ENCODE results near the gene POMP.
A peak's percentile ranks its signal among the peaks of the same experiment; 100 is the strongest.
"Not testable (repeated sequence)": the region's sequence is repeated elsewhere in the genome, so short reads cannot be mapped to it uniquely, and the experiment has no call there.

The POMP gene

DNA sequence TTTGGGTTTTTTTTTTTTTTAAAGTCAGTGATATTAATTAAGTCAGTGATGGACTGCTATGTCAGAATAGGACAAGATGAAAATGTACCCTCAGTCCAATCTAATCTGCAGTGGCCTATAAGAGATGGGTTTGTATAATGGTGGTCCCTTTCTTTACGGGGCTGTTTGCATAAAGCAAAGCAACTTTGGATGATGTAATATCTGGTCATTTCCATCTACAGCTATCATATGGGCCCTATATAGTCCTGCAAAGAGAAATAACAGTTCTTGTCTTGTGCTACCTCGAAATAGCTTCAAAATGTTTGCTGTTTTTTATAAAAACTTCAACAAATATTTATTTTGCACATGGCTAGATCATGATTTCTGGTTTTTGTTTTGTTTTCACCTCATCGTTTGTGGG, 20.2 kb upstream of the POMP start:
- no peak for DNase-seq

DNA sequence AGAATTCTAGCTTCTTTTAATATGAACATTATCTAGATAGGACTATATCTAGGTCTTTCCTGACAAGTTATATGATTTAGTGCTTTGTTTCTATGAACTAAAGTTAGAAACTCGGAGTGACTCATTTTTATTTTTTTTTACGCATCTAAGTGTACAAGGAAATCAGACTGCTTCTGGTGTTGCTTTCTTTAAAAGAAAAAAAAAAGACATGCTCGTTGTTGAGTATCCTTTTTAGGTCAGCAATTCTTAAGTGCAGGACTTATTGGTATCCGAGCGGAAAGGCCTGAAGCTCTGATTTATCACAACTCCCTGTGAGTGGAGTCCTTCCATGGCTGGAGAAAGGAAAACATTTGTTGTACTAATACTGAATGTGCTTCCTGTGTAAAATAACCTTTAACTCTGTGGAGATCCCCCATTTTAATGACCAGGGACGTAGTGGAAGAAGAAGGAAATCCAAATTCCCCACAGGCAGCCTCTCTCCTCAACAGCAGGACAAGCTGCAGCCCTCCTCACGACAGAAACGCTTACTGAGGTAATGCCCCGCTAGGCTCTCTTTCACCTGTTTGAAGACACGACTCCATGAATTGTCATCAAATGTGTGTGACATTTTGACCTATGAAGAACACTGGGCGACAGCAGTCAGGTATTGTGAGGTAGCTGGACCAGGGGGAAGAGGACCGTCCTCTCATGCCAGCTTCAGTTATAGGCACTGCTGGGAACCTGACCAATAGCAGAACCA, 17.9 kb upstream of the POMP start:
- DNase-seq: no peak

GRCh38 chr13:28641600-28641926, 17.4 kb upstream of the POMP start:
- DNase-seq: no peak

GRCh38 chr13:28650284-28650683, 8.6 kb upstream of the POMP start:
- DNase-seq: no peak

GRCh38 chr13:28651810-28652401, 7.0 kb upstream of the POMP start:
- DNase-seq: no peak

GRCh38 chr13:28653111-28653510, 5.8 kb upstream of the POMP start:
- DNase-seq: no peak

DNA sequence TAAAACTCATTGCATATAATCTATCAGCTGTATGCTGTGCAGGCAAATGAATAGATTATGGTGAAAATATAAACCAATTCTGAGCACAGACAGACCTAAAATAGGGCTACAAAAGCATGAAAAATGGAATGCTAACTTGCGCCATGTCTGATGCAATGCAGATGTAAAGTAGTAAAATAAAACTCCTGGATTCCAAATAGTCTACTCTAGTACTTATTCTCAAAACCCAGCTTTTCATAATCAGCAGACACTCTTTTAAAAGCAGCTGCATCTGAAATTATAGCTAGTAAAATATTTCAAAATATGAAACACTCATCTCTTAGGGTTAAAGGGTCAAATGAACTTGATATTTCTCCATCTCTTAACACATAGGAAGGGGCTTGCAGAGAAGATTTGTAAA, 4.7 kb upstream of the POMP start:
- no peak for DNase-seq

- peak; percentile 36 for DNase-seq
These were observed 3.4 kb upstream of the POMP start for GRCh38 chr13:28655561-28655960.

- DNase-seq: no peak
These were observed 969 bp upstream of the POMP start for GRCh38 chr13:28657784-28658538.

DNA sequence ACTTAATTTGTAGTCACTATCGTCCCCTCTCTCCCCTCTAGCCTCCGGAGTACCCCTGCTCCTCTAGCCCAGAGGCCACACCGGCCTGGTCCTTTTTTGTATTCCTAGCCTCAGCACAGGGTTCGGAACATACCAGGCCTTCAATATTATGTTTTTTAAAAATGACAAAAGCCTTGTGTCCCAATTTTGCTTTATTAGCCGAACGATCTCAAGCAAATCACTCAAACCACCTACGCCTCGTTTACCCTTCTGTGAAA, 463 bp upstream of the POMP start:
- DNase-seq: no peak

DNA sequence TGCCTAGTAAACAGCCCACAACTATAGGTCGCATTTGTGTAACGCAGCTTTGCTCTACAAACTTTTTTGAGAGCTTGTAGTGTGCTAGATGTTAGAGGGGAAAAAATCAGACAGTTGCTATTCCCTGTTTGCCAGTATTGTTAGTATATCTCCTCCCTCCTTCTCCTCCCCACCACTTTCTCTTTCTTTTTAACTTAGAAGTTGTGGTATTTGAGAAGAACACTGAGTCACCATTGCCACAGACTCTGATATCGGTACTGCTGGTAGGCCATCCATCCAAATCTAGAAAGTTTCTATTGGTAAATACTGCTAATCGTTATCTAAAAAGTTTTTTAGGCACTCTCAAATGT, 666 bp downstream of the POMP start:
- DNase-seq: no peak

DNA sequence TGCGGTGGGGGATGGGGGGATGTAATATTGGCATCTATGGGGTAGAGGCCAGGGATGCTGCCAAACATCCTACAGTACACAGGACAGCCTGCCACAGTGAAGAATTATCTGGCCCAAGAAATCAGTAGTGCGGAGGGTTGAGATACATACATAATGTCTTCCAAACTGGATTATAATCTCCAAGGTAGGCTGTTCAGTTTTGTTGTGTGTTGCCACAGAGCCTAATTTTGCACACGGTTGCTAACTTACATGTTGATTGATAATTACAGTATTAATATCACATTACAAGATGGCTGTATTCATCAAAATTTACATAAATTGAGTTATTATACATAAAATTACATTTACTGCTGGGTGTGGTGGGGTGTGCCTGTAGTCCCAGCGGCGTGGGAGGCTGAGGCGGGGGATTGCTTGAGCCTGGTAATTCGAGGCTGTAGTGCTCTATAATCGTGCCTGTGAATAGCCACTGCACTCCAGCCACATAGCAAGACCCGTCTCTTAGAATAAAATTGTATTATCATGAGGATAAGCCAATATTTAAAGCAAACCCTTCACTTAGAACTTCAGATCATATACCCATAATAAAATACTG, 8.1 kb downstream of the POMP start:
- DNase-seq: no peak

DNA sequence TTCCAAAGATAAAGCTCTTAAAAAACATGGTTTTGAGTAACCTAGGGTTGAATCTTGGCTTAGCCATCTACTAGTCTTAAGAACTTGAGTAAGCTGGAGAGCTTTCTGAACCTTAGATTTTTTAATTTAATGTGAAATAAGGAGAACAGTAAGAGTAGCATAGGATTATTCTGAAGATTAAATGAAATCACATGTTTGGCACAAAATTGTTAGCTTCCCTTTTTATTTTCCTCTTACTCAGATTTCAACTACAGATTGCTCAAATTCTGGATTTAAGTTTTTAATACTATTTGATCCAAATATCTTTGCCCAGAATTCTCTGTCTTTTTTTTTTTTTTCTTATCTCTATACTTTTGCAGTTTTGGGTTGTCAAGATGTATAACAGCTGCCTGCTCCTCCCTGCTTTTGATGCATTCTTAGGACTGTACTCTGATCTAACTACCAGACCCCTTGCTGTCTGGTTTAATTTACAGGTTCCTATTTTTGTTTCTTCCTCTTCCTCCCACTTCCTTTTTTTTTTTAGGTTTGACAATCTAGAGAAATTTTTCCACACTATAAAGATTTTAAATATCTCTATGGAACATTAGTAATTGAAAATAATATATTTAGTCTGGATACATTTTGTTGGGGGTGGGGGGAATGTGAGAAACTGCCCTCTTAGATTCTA, 12.3 kb downstream of the POMP start:
- no peak for DNase-seq

- no peak for DNase-seq
These were observed 19.9 kb downstream of the POMP start for GRCh38 chr13:28678809-28679208.

DNA sequence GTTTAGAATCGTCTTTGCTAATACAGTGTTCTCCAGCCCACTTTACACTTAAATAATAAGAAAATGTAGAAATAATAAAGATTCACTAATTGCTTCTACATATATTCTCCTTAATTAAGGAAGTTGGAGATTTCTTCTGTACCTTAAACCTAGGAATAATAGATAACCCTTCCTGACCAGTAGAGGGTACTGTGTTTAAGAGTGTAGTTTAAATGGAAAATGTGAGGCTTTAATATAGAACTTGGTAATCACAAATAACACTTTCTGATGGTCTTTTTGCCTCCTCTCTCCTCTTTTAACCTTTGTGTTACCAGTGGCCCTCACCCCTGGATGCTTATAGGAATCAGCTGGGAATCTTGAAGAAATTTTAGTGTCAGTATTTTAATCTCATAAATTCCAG, 20.7 kb downstream of the POMP start:
- DNase-seq: no peak

DNA sequence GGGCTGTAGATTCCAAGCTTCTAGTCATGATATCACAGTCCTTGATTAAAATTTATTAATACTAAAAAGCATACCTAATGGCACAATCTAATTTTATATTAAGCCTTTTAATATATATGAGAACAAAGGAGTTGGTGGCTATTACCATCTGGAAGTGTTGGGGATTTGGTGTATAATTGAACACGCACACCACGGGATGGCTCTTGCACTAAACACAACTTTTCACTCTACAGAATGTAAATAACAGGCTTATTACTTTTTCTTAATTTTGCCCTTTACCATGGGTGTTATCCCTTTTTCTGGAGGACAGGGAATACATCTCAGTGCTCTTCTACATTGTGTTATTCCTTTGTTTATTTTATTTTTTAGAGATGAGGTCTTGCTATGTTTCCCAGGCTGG, 21.6 kb downstream of the POMP start:
- DNase-seq: no peak

GRCh38 chr13:28683169-28683568, 24.2 kb downstream of the POMP start:
- DNase-seq: not testable (repeated sequence)

GRCh38 chr13:28684257-28684656, 25.3 kb downstream of the POMP start:
- no peak for DNase-seq

- no peak for DNase-seq
These were observed 26.2 kb downstream of the POMP start for GRCh38 chr13:28685114-28685513.

- DNase-seq: no peak
These were observed 27.0 kb downstream of the POMP start for GRCh38 chr13:28685892-28686291.

- not testable (repeated sequence) for DNase-seq
These were observed 34.9 kb downstream of the POMP start for GRCh38 chr13:28693605-28694491.

DNA sequence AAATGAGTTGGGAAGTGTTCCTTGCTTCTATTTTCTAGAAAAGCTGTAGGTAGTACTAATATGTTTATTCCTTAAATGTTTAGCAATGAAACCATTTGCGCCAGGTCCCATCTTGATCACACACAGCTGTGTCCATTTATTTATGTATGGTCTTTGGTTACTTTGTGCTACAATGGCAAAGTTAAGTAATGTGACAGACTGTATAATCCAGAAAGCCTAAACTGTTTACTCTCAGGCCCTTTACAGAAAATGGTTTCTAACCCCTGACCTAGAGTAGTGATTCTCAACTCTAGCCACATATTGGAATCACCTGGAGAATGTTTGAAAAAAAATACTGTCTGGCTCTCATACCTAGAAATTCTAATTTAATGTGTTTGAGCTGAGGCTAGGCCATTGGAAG, 38.5 kb downstream of the POMP start:
- no peak for DNase-seq

GRCh38 chr13:28699246-28699645, 40.3 kb downstream of the POMP start:
- no peak for DNase-seq
